Ovary (tissue), 9 donors: Measurements from ENCODE around the gene GLYAT. TPM values are rescaled to one million over a fixed set of nuclear protein-coding genes. Genes with fewer than 3 reads are reported as not detected.

ENCODE experiments used
- DNase-seq, 5 donors: peaks; one replicate each; pipeline ENCODE4 v3.0.0-alpha.2; 2019 to 2020
- H3K27ac ChIP-seq, 2 donors: fragments of 200-600 bp; one replicate each; pipeline versions ENCODE4 v1.5.1 to v1.8.0; 2019 to 2022
- H3K27me3 ChIP-seq: fragments of 200-600 bp; one replicate; pipeline ENCODE4 v1.8.0; 2022
- H3K36me3 ChIP-seq: fragments of 200-600 bp; sonication (generic); one replicate; pipeline ENCODE4 v1.5.1; 2019
- H3K4me1 ChIP-seq: one replicate; pipeline ENCODE4 v1.8.1; 2013; ENCODE audit warnings: mild to moderate bottlenecking, moderate library complexity; ENCODE audit not compliant: insufficient read depth
- H3K4me3 ChIP-seq: fragments of 200-600 bp; sonication (generic); one replicate; pipeline ENCODE4 v1.5.1; 2017
- H3K9me3 ChIP-seq, 2 donors: fragments of 200-600 bp in 1 of 2; sonication (generic) in 1 of 2; one replicate each; pipeline versions ENCODE4 v1.5.1 to v1.8.1; 2013 to 2019; ENCODE audit warnings: mild to moderate bottlenecking in 1 of 2, moderate library complexity in 1 of 2
- EP300 ChIP-seq: sonication (generic); formaldehyde crosslinking; IDR thresholded peaks from one replicate; pipeline ENCODE4 v1.6.1; 2017; ENCODE audit warnings: antibody characterized with exemption
- POLR2A ChIP-seq: fragments of 450-650 bp; IDR thresholded peaks from one replicate; pipeline ENCODE4 v1.6.1; 2017; ENCODE audit warnings: antibody characterized with exemption, mild to moderate bottlenecking, moderate library complexity
- WGBS, 3 donors: extraction: QIAGEN DNeasy Blood & Tissue Kit in 1 of 3; methylation state at CpG; one replicate each; pipeline versions ENCODE4 v1.1.5 to v1.1.7; 2013 to 2017; 5-methylcytosine and 5-hydroxymethylcytosine counted together
- intact Hi-C, 4 donors: fragments of 100-400 bp; cut with DNase I; formaldehyde crosslinking; loops; one replicate each; pipeline versions ENCODE4 v1.11.0 to v1.15.1; 2022 to 2023
- polyA plus RNA-seq, 2 donors: library from polyadenylated mRNA; stranded (reverse); fragments of 200-250 nt in 1 of 2; fragments of 350-450 nt in 1 of 2; fragmentation: Illumina TruSeq in 1 of 2; extraction: RNeasy Lipid Tissue Mini Kit (QIAGEN cat#74804) in 1 of 2; gene quantifications; one replicate each; pipeline ENCODE4 v1.2.3, GENCODE V29; 2013 to 2014
- total RNA-seq, 7 donors: library from RNA; depleted of rRNA in 2 of 7; stranded (reverse); fragments of >200 nt in 2 of 7; fragmentation: NEBNext Ultra II Directional in 3 of 7; extraction: Animal tissue kit (Norgen Biotek cat#: 25700) in 3 of 7; gene quantifications; one replicate each; pipeline versions ENCODE4 v1.1.0 to v1.2.4, GENCODE V29; 2016 to 2023
- TF ChIP-seq, protein P1 (sequence below), 3 donors: fragments of 450-650 bp in 2 of 3; fragments of 200-600 bp in 1 of 3; IDR thresholded peaks; one replicate each; pipeline versions ENCODE4 v1.5.1 to v1.8.0; 2016 to 2022; ENCODE audit warnings: antibody characterized with exemption in 3 of 3, mild to moderate bottlenecking in 1 of 3
- donor health status: DM: no; HTN: no; CAD: no; lungs with moderate emphysema.
- donor health status: DM: no; HTN: no; CAD: no.
- donor health status: Bipolar disorder and iron deficiency.
- donor health status: DM: yes; HTN: yes; CAD: no.
- donor health status: DM: no; HTN: no; CAD: no.
- donor health status: DM: yes; HTN: yes; CAD: no.

The GLYAT gene
- total and polyA plus RNA-seq, 9 donors = 0.18 TPM; not detected in 8

DNA sequence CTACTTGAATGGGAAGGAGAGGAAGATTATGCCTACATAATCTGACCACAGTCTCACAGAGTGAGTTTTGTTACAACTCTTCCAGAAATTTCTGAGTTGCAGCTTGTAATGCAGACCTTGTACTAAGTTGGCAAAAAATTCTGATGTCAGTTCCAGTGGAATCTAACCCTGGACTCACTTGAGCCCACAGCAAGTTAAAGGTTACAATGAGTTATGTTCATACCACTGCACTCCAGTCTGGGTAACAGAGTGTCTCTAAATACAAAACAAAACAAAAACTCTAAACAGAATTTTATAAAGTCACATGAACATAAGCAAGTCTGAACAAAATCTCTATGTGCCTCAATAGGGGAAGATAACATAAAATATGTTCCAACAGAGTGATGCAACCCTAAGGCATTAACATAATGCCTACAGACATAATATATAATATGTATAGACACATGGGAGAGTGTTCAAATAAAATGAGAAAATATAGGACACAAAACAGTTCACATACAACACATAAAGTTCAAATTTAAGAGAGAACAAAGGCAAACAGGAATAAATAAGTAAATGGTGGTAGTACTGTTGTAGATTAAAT lies 1.1 kb downstream of the GLYAT start:
- no peaks in the 10 kb centered on the region for H3K36me3 ChIP-seq
- H3K4me3 ChIP-seq = no peak overlapping the region
- no peak for DNase-seq
- no peak for TF ChIP-seq EP300
- TF ChIP-seq, protein P1, sequence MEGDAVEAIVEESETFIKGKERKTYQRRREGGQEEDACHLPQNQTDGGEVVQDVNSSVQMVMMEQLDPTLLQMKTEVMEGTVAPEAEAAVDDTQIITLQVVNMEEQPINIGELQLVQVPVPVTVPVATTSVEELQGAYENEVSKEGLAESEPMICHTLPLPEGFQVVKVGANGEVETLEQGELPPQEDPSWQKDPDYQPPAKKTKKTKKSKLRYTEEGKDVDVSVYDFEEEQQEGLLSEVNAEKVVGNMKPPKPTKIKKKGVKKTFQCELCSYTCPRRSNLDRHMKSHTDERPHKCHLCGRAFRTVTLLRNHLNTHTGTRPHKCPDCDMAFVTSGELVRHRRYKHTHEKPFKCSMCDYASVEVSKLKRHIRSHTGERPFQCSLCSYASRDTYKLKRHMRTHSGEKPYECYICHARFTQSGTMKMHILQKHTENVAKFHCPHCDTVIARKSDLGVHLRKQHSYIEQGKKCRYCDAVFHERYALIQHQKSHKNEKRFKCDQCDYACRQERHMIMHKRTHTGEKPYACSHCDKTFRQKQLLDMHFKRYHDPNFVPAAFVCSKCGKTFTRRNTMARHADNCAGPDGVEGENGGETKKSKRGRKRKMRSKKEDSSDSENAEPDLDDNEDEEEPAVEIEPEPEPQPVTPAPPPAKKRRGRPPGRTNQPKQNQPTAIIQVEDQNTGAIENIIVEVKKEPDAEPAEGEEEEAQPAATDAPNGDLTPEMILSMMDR (IDR thresholded peaks at IDR 0.05) = no peak
- TF ChIP-seq POLR2A = no peak
- no peak overlapping the region for H3K27ac ChIP-seq
- intact Hi-C loops = loop anchor here in 1 of 4 donors (10.0 kb wide), 1 partner anchor 446 kb away; no protein-coding TSS in a partner anchor
- no peaks in the 10 kb centered on the region for H3K9me3 ChIP-seq
- H3K27me3 ChIP-seq = no peaks in the 10 kb centered on the region
- H3K4me1 ChIP-seq = peaks cover 2% of the 10 kb centered on the region

DNA sequence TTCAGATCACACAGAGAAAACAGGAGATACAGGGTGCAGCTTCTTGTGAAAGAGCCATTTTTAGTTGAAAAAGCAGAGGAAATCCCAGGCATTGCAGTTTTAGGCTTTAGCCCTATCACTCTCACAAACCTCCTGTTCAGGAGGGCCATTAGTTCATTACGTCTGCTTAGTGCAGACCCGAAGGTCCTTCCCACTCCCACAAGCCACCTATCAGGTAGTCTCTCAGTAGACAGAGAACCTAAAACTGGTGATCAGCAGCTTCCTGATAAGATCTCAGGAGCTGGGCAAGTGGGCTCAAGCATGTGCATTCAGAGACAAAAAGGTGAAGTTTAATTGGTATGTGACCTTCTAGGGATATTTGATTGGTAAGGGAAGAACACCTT lies 4.3 kb downstream of the GLYAT start:
- H3K4me3 ChIP-seq = no peak overlapping the region
- H3K36me3 ChIP-seq = no peaks in the 10 kb centered on the region
- H3K4me1 ChIP-seq = peaks cover 2% of the 10 kb centered on the region
- DNase-seq = no peak
- H3K9me3 ChIP-seq = no peaks in the 10 kb centered on the region
- TF ChIP-seq POLR2A (no peak), EP300 (no peak)
- TF ChIP-seq, protein P1 (IDR thresholded peaks at IDR 0.05) = no peak
- intact Hi-C loops = no loop called here
- H3K27me3 ChIP-seq = no peaks in the 10 kb centered on the region
- H3K27ac ChIP-seq = no peak overlapping the region
- 24 to 34% (median 28%) methylated on average over 2 of the region's 2 CpGs for WGBS, 3 donors

DNA sequence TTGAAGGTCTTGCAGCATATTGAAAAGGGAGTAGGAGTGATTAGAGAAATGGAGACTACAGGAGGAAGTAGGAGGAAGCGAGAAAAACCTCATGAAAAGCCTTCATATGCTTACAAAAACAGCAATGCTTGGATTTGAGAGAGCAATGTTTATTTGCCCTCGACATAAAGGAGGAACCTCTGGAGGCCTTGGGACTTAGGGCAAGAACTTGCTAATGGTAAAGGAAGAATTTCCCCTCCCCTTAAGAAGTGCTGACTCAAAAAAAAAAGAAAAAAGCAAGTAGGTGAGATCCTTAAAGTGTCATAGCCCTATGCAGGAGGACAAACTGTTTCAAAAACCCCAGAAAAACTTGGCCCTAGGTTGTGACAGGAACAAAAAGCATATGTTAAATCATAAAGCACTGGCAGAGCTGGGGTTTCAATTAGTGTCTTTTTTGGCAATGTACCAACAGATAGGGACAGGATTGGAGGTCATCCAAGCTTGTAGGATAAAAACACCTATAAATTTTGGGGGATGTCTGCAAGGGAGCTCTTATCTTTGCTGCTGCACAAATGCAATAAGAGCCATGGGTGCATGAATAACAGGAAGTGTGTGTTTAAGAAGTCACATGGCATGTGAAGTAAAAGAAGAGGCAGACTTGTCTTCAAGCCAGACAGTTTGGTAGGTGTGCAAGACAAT lies 4.9 kb downstream of the GLYAT start:
- peaks cover 2% of the 10 kb centered on the region for H3K4me1 ChIP-seq
- intact Hi-C loops = no loop called here
- no peak overlapping the region for H3K4me3 ChIP-seq
- H3K36me3 ChIP-seq = no peaks in the 10 kb centered on the region
- DNase-seq = no peak
- WGBS, 3 donors = 21 to 24% (median 23%) methylated on average over 2 of the region's 2 CpGs
- H3K27me3 ChIP-seq = no peaks in the 10 kb centered on the region
- TF ChIP-seq EP300 = no peak
- TF ChIP-seq, protein P1 (IDR thresholded peaks at IDR 0.05) = no peak
- H3K9me3 ChIP-seq = no peaks in the 10 kb centered on the region
- H3K27ac ChIP-seq = no peak overlapping the region

GRCh38 chr11:58719406-58720117 lies 12.2 kb downstream of the GLYAT start:
- Histone ChIP-seq H3K4me3 (no peak overlapping the region), H3K27ac (no peak overlapping the region), H3K36me3 (no peaks in the 10 kb centered on the region), H3K9me3 (no peaks in the 10 kb centered on the region), H3K27me3 (no peaks in the 10 kb centered on the region), H3K4me1 (no peaks in the 10 kb centered on the region)
- TF ChIP-seq EP300 (no peak), POLR2A (no peak)
- TF ChIP-seq, protein P1 (IDR thresholded peaks at IDR 0.05) = no peak
- DNase-seq = no peak
- intact Hi-C loops = no loop called here
- 55 to 68% (median 60%) methylated on average over 2 of the region's 2 CpGs for WGBS, 3 donors
